ENCODE data around the gene ARHGAP23. TPM values are rescaled to one million over a fixed set of nuclear protein-coding genes. Genes with fewer than 3 reads are reported as not detected.
A peak's percentile ranks its signal among the peaks of the same experiment; 100 is the strongest.

Gene ARHGAP23
- polyA plus RNA-seq, 3 donors, result 0.03 to 0.21 (median 0.09) TPM

GRCh38 chr17:38425744-38426143 is 2.5 kb upstream of the ARHGAP23 start:
- H3K27me3 ChIP-seq (ENCODE audit: control insufficient read depth in 2 of 2, insufficient read depth in 2 of 2, low read length in 2 of 2), result peaks cover 0 to 24% of the 10 kb centered on the region in 2 donors
- Mint-ChIP-seq H3K9me3 (peaks cover 0 to 1% (median 0%) of the 10 kb centered on the region in 7 donors), H3K27me3 (ENCODE audit: low read depth in 3 of 3) (peaks cover 24 to 51% (median 40%) of the 10 kb centered on the region in 3 donors), H3K36me3 (no peaks in the 10 kb centered on the region), H3K4me1 (peaks cover 47% of the 10 kb centered on the region), H3K4me3 (peak overlapping the region in 1 of 2 donors; percentile 81), H3K27ac (peak overlapping the region in 1 of 7 donors; percentile 57)
- H3K9me3 ChIP-seq (replicated peaks in 1 of 2; ENCODE audit: control insufficient read depth in 1 of 2, insufficient read depth in 1 of 2, low read length in 2 of 2), result no peaks in the 10 kb centered on the region
- H2AFZ ChIP-seq (ENCODE audit: insufficient read depth, low read depth, low read length, poor library complexity, severe bottlenecking), result no peak overlapping the region
- peaks cover 26 to 37% of the 10 kb centered on the region in 2 donors for H3K4me1 ChIP-seq (ENCODE audit: control insufficient read depth in 1 of 2, insufficient read depth in 2 of 2, low read length in 2 of 2)
- no peak overlapping the region for H3K4me3 ChIP-seq (replicated peaks in 1 of 3; ENCODE audit: low read depth in 2 of 3, low read length in 3 of 3)
- no peaks in the 10 kb centered on the region for H4K20me1 ChIP-seq (ENCODE audit: insufficient read depth, low read length)
- no peak for DNase-seq
- H3K9ac ChIP-seq (ENCODE audit: insufficient read depth, low read length, poor library complexity, severe bottlenecking), result no peak overlapping the region
- H3K4me2 ChIP-seq (replicated peaks; ENCODE audit: extremely low read depth, low read length, poor library complexity, severe bottlenecking), result no peak overlapping the region
- H3K27ac ChIP-seq (ENCODE audit: low read depth in 1 of 2, low read length in 2 of 2), result no peak overlapping the region
- no peaks in the 10 kb centered on the region for H3K79me2 ChIP-seq (ENCODE audit: insufficient read depth, low read length)
- H3K36me3 ChIP-seq (replicated peaks in 1 of 2; ENCODE audit: control insufficient read depth in 1 of 2, insufficient read depth in 2 of 2, low read length in 2 of 2), result no peaks in the 10 kb centered on the region
- WGBS (ENCODE audit: insufficient coverage), result 0% methylated on average over 2 of the region's 9 CpGs
- no peak for TF ChIP-seq CTCF (IDR thresholded peaks at IDR 0.05)
- intact Hi-C loops (cut with micrococcal nuclease), result loop anchor here (5.0 to 10.0 kb wide), 2 partner anchors 57 to 59 kb away; no protein-coding TSS in a partner anchor

GRCh38 chr17:38426441-38426840 is 1.8 kb upstream of the ARHGAP23 start:
- Mint-ChIP-seq H3K4me1 (peaks cover 47% of the 10 kb centered on the region), H3K27me3 (ENCODE audit: low read depth in 3 of 3) (peaks cover 22 to 44% (median 33%) of the 10 kb centered on the region in 3 donors), H3K36me3 (no peaks in the 10 kb centered on the region), H3K9me3 (peaks cover 0 to 1% (median 0%) of the 10 kb centered on the region in 7 donors), H3K27ac (no peak overlapping the region), H3K4me3 (no peak overlapping the region)
- no peak overlapping the region for H3K4me3 ChIP-seq (replicated peaks in 1 of 3; ENCODE audit: low read depth in 2 of 3, low read length in 3 of 3)
- intact Hi-C loops (cut with micrococcal nuclease), result loop anchor here (5.0 to 10.0 kb wide), 2 partner anchors 56 to 58 kb away; no protein-coding TSS in a partner anchor
- no peaks in the 10 kb centered on the region for H3K79me2 ChIP-seq (ENCODE audit: insufficient read depth, low read length)
- H3K4me1 ChIP-seq (ENCODE audit: control insufficient read depth in 1 of 2, insufficient read depth in 2 of 2, low read length in 2 of 2), result peaks cover 26 to 37% of the 10 kb centered on the region in 2 donors
- H2AFZ ChIP-seq (ENCODE audit: insufficient read depth, low read depth, low read length, poor library complexity, severe bottlenecking), result no peak overlapping the region
- no peak overlapping the region for H3K4me2 ChIP-seq (replicated peaks; ENCODE audit: extremely low read depth, low read length, poor library complexity, severe bottlenecking)
- H3K36me3 ChIP-seq (replicated peaks in 1 of 2; ENCODE audit: control insufficient read depth in 1 of 2, insufficient read depth in 2 of 2, low read length in 2 of 2), result no peaks in the 10 kb centered on the region
- no peak for DNase-seq
- peaks cover 0 to 17% of the 10 kb centered on the region in 2 donors for H3K27me3 ChIP-seq (ENCODE audit: control insufficient read depth in 2 of 2, insufficient read depth in 2 of 2, low read length in 2 of 2)
- H3K27ac ChIP-seq (ENCODE audit: low read depth in 1 of 2, low read length in 2 of 2), result no peak overlapping the region
- no peaks in the 10 kb centered on the region for H4K20me1 ChIP-seq (ENCODE audit: insufficient read depth, low read length)
- TF ChIP-seq CTCF (IDR thresholded peaks at IDR 0.05), result no peak
- no peak overlapping the region for H3K9ac ChIP-seq (ENCODE audit: insufficient read depth, low read length, poor library complexity, severe bottlenecking)
- no peaks in the 10 kb centered on the region for H3K9me3 ChIP-seq (replicated peaks in 1 of 2; ENCODE audit: control insufficient read depth in 1 of 2, insufficient read depth in 1 of 2, low read length in 2 of 2)
